GM21619 (cell line): ENCODE data around the gene PAX7.
"Not testable (repeated sequence)": the region's sequence is repeated elsewhere in the genome, so short reads cannot be mapped to it uniquely, and the experiment has no call there.

Source experiments
- ATAC-seq: cut with Tn5 transposase; IDR thresholded peaks from one replicate; pipeline ENCODE4 v1.9.1; 2021; ENCODE audit not compliant: unreplicated experiment

Gene PAX7

GRCh38 chr1:18749569-18749968 lies 118.9 kb downstream of the PAX7 start:
- no peak for ATAC-seq

DNA sequence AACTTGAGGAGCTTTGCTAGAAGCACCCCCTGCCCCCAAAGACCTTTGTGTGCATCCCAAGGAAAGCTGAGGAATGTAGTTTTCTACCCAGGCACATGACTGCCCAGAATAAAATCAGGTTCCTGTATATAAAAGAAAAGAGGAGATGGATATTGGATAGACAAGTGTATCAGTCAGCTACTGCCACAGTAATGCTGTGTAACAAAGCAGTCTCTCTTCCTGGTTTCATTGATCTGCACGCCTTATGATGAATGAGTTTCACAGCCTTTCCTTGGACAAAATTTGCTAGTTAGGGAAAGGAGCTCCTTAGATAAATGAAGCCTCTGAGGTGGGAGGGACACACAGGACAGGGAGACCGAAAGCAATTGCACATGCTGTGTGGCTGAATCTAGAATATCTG lies 120.0 kb downstream of the PAX7 start:
- ATAC-seq: no peak

GRCh38 chr1:18751425-18751824 lies 120.8 kb downstream of the PAX7 start:
- ATAC-seq: no peak

- no peak for ATAC-seq
These were observed 121.8 kb downstream of the PAX7 start for GRCh38 chr1:18752409-18752808.

- ATAC-seq: no peak
These were observed 129.5 kb downstream of the PAX7 start for GRCh38 chr1:18760156-18760555.

- no peak for ATAC-seq
These were observed 131.5 kb downstream of the PAX7 start for GRCh38 chr1:18761948-18762840.

- ATAC-seq: no peak
These were observed 133.7 kb downstream of the PAX7 start for GRCh38 chr1:18764362-18764761.

GRCh38 chr1:18765725-18766124 lies 135.1 kb downstream of the PAX7 start:
- ATAC-seq: no peak

- no peak for ATAC-seq
These were observed 135.7 kb downstream of the PAX7 start for GRCh38 chr1:18766328-18766727.

DNA sequence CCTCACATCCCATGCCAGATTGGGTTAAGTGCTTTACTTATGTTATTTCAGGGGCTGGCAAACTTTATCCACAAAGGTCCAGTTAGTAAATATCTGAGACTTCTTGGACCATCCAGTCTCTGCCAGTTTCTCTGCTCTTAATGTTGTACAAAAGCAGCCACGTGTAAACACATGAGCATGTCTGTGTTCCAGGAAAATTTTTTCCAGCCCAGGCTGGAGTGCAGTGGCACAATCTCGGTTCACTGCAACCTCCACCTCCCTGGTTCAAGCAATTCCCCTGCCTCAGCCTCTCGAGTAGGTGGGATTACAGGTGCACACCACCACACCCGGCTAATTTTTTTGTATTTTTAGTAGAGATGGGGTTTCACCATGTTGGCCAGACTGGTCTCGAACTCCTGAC lies 136.9 kb downstream of the PAX7 start:
- ATAC-seq: not testable (repeated sequence)

DNA sequence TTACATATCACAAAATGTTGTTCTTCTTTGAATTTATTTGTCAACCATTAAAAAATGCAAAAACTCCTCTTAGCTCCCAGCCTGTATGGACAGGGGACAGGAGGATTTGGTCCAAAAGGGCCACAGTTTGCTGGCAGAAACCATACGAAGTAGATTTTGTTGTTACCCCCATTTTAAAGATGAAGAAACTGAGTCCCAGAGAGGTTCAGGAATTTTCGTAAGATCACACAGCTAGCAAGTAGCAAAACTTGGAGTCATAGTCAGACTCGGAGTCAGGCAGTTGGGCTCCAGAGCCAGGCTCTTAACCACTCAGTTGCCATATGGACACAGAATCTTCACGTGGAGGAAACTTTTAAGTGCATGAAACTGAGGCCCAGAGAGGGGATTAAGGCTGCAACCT lies 137.4 kb downstream of the PAX7 start:
- no peak for ATAC-seq

GRCh38 chr1:18769140-18769539 lies 138.5 kb downstream of the PAX7 start:
- ATAC-seq: no peak

DNA sequence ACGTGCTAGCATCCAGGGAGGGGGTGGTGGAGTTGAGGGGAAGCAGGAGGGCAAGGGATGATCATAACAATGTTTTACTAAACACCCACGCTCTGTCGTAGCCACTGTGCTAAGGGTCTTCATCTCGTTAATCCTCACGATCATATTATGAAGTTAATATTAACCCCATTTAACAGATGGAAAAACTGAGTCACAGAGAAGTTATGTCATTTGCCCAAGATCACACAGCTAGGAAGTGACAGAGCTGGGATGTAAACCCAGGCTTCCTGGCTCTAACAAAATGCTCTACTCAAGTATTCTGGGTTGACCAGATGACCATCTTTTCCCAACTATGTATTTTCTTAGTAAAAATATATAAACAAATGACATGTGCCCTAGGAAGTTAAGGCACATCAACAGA lies 140.2 kb downstream of the PAX7 start:
- ATAC-seq: no peak

- ATAC-seq: no peak
These were observed 143.1 kb downstream of the PAX7 start for GRCh38 chr1:18773753-18774152.

- no peak for ATAC-seq
These were observed 144.7 kb downstream of the PAX7 start for GRCh38 chr1:18775341-18775740.

GRCh38 chr1:18776777-18777176 lies 146.1 kb downstream of the PAX7 start:
- no peak for ATAC-seq

DNA sequence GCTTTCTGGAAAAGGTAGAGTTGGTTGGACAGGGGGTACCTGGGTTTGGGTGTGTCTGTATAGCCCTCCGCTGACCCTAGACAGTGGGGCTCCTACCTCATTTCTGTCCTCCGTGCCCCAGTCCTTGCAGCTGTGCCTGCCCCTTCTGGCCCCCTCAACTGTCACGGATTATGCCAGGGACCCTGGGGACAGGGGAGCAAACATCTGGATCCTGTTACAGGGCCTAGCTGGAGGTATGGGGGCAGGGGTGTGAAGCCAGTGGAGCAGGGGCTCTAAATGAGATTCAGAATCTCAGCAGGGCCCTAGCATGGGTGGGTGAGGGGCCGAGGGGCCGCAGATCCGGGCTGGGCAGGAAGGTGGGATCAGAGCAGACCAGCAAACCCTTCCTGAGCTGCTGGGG lies 147.8 kb downstream of the PAX7 start:
- no peak for ATAC-seq

DNA sequence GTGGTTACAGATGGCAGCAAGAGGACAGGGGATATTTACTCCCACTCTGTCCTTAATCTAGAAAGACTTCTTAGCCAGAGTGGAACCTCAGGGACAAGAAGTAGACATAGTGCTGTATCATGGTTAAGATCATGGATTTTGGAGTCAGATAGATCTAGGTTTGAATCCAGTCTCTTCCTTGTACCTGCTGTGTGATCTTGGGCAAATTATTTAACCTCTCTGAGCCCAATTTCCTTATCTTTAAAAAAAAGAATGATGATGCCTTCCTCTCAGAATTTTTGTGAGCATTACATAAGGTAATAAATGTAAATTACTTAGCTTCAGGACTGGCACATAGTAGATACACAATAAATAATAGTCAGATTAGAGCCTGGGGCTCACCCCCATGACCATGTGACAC lies 150.4 kb downstream of the PAX7 start:
- ATAC-seq: no peak

- ATAC-seq: no peak
These were observed 153.2 kb downstream of the PAX7 start for GRCh38 chr1:18783705-18784481.

- ATAC-seq: no peak
These were observed 153.8 kb downstream of the PAX7 start for GRCh38 chr1:18784482-18784831.

DNA sequence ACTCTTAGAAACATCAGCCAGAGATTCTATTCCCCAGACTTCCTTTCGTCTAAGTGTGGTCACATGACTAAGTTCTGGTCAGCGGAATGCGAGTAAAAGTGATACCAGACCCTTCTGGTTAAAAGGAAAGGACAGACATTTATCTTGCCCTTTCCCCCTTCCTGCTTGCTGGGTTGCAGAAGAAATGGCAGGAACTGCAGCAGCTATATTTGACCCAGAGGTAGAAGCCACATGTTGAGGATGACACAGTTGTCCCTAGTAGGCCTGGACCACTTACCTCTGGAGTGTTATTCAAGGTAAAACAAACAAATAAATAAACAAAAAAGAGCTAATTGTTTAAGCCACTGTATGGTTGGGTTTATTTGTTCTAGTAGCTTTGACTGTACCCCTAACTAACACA lies 155.5 kb downstream of the PAX7 start:
- ATAC-seq: no peak

GRCh38 chr1:18787825-18788385 lies 157.3 kb downstream of the PAX7 start:
- no peak for ATAC-seq
